K562 (cell line): ENCODE measurements around the gene ITGB3BP. TPM values are rescaled to one million over a fixed set of nuclear protein-coding genes. Genes with fewer than 3 reads are reported as not detected.

Experiments used
- ATAC-seq: fragments of 200-7000 bp; cut with Tn5 transposase; 3 replicates; pipeline ENCODE4 v1.9.1; 2020; ENCODE audit warnings: moderate library complexity
- BruUV-seq: library from RNA; stranded (reverse); fragments of 400-500 nt; replicated peaks from 2 replicates; lab custom pipeline; 2021; lab: Mats Ljungman, UMichigan
- CTCF ChIA-PET: fragments of 300-600 bp; formaldehyde crosslinking; extraction: SDS; loops from one replicate; lab custom pipeline; 2021; ENCODE audit warnings: low intra/inter-chr PET ratio; lab: Yijun Ruan, JAX
- POLR2A ChIA-PET: fragments of 300-600, 350-650 bp; sonication (Branson Sonifier 250); formaldehyde crosslinking; extraction: SDS; loops from one replicate; lab custom pipeline; 2021; ENCODE audit warnings: antibody characterized with exemption, inconsistent platforms; lab: Yijun Ruan, JAX
- DNase-seq, 4 experiments: peaks; one replicate each; pipeline versions ENCODE4 v3.0.0 to v3.0.0-alpha.2; 2011 to 2018; ENCODE audit warnings: low spot score in 3 of 4, mixed read lengths in 3 of 4; ENCODE audit errors: extremely low read depth in 1 of 4
- FAIRE-seq: peaks from 2 replicates; lab custom pipeline; 2011; peaks lifted over from hg19 to GRCh38; lab: Jason Lieb, UNC
- H2AFZ ChIP-seq: 2 replicates; pipeline ENCODE4 v1.6.0; 2011; ENCODE audit warnings: low read depth, low read length, control low read depth, inconsistent platforms
- H3K27ac ChIP-seq: fragments of 200-600 bp; 3 replicates; pipeline ENCODE4 v1.8.0; 2011; ENCODE audit warnings: low read depth, mild to moderate bottlenecking, control low read depth, inconsistent platforms, low read length, moderate library complexity, mixed read lengths; ENCODE audit errors: extremely low read depth
- H3K27me3 ChIP-seq, 2 experiments: fragments of 300-600 bp in 1 of 2; 2 replicates in 1 of 2; 3 replicates in 1 of 2; pipeline versions ENCODE4 v1.6.0 to v1.8.0; 2011; ENCODE audit warnings: inconsistent platforms in 2 of 2, low read length in 2 of 2, mild to moderate bottlenecking in 1 of 2, mixed read lengths in 1 of 2, moderate library complexity in 1 of 2; ENCODE audit not compliant: control insufficient read depth in 2 of 2, insufficient read depth in 2 of 2
- H3K36me3 ChIP-seq: fragments of 300-600 bp; 3 replicates; pipeline ENCODE4 v1.8.0; 2011; ENCODE audit warnings: mild to moderate bottlenecking, low read length, inconsistent platforms; ENCODE audit not compliant: control insufficient read depth, insufficient read depth
- H3K4me1 ChIP-seq, 2 experiments: fragments of 200-600 bp in 1 of 2; replicated peaks in 1 of 2; 2 replicates in 1 of 2; 3 replicates in 1 of 2; pipeline versions ENCODE4 v1.5.1 to v1.8.0; 2011; ENCODE audit warnings: inconsistent platforms in 2 of 2, low read length in 2 of 2, mild to moderate bottlenecking in 1 of 2, mixed read lengths in 1 of 2, moderate library complexity in 1 of 2; ENCODE audit not compliant: control insufficient read depth in 2 of 2, insufficient read depth in 2 of 2
- H3K4me2 ChIP-seq: 2 replicates; pipeline ENCODE4 v1.6.1; 2011; ENCODE audit warnings: low read length, control low read depth, inconsistent platforms, mixed read lengths; ENCODE audit not compliant: insufficient read depth
- H3K4me3 ChIP-seq: fragments of 200-600 bp; sonication (generic), shearing (Covaris generic); 2 replicates; pipeline ENCODE4 v1.5.1; 2016; ENCODE audit warnings: control low read depth, inconsistent platforms
- H3K79me2 ChIP-seq: fragments of 200-600 bp; 3 replicates; pipeline ENCODE4 v1.8.0; 2011; ENCODE audit warnings: low read length, inconsistent platforms; ENCODE audit not compliant: control insufficient read depth, insufficient read depth
- H3K9ac ChIP-seq, 2 experiments: 2 replicates each; pipeline versions ENCODE4 v1.6.0 to v1.6.1; 2011; ENCODE audit warnings: low read depth in 2 of 2, low read length in 2 of 2, control low read depth in 1 of 2, inconsistent platforms in 1 of 2, mild to moderate bottlenecking in 1 of 2, mixed read lengths in 1 of 2; ENCODE audit not compliant: insufficient read depth in 1 of 2
- H3K9me1 ChIP-seq: one replicate; pipeline ENCODE4 v1.6.0; 2011; ENCODE audit warnings: inconsistent platforms, mild to moderate bottlenecking, low read length, moderate library complexity; ENCODE audit not compliant: control insufficient read depth, insufficient read depth
- H3K9me3 ChIP-seq: replicated peaks from 2 replicates; pipeline ENCODE4 v1.5.1; 2011; ENCODE audit warnings: low read depth, low read length, inconsistent platforms; ENCODE audit not compliant: control insufficient read depth, insufficient read depth
- H4K20me1 ChIP-seq: replicated peaks from 2 replicates; pipeline ENCODE4 v1.6.1; 2011; ENCODE audit warnings: low read length, inconsistent platforms, mixed read lengths; ENCODE audit not compliant: control insufficient read depth, insufficient read depth
- FOXA3 ChIP-seq, 2 experiments: fragments of 450-650 bp in 1 of 2; sonication (generic) in 1 of 2; formaldehyde crosslinking; IDR thresholded peaks in 1 of 2; conservative IDR thresholded peaks in 1 of 2; 2 replicates each; pipeline versions ENCODE4 v1.4.0 to v1.8.0; 2020 to 2022; ENCODE audit warnings: mild to moderate bottlenecking in 2 of 2, missing genetic modification reagents in 1 of 2
- LCOR ChIP-seq: sonication (generic); formaldehyde crosslinking; IDR thresholded peaks from 2 replicates; pipeline ENCODE4 v1.8.0; 2022; ENCODE audit warnings: mild to moderate bottlenecking, missing genetic modification reagents
- RCOR1 ChIP-seq, 2 experiments: IDR thresholded peaks; 2 replicates each; pipeline ENCODE4 v1.6.1; 2012; ENCODE audit warnings: low read depth in 2 of 2, low read length in 2 of 2, borderline replicate concordance in 1 of 2, improper control_type of control experiment in 1 of 2
- ZBTB33 ChIP-seq: sonication (generic); formaldehyde crosslinking; IDR thresholded peaks from 2 replicates; pipeline ENCODE4 v1.8.1; 2023; ENCODE audit warnings: mild to moderate bottlenecking, missing genetic modification reagents
- ZNF778 ChIP-seq: fragments of 450-650 bp; formaldehyde crosslinking; IDR thresholded peaks from 2 replicates; pipeline ENCODE4 v1.4.0; 2020; ENCODE audit warnings: mild to moderate bottlenecking, moderate library complexity
- WGBS: fragments of 100-300 bp; shearing (Covaris generic); methylation state at CpG from one replicate; pipeline ENCODE4 v1.1.6; 2016; ENCODE audit warnings: low coverage, mixed read lengths; ENCODE audit not compliant: insufficient coverage; ENCODE audit errors: missing lambda C conversion rate; 5-methylcytosine and 5-hydroxymethylcytosine counted together
- in situ Hi-C: fragments of 300-500 bp; cut with MboI; formaldehyde crosslinking; loops from 4 replicates; pipeline ENCODE4 v1.15.0; 2018; ENCODE audit warnings: inconsistent platforms, mixed read lengths
- intact Hi-C: fragments of 100-400 bp; cut with micrococcal nuclease; formaldehyde crosslinking; loops from 2 replicates; pipeline ENCODE4 v1.14.2; 2022
- polyA plus RNA-seq, 8 experiments: library from polyadenylated mRNA; depleted of rRNA in 4 of 8; stranded (reverse) in 5 of 8; unstranded in 3 of 8; fragments of >200 nt; fragmentation: Nextera tagmentation in 2 of 8; fragmentation: Illumina TruSeq in 1 of 8; extraction: Ambion mirVana in 2 of 8; extraction: Trizol in 1 of 8; gene quantifications; 2 replicates each; pipeline versions ENCODE4 v1.2.1 to v1.2.3, GENCODE V29; 2011 to 2014; ENCODE audit warnings: inconsistent platforms in 1 of 8, missing spikeins in 1 of 8
- total RNA-seq, 7 experiments: library from RNA; depleted of rRNA in 6 of 7; stranded (reverse); fragments of >200 nt in 6 of 7; fragmentation: Illumina TruSeq in 2 of 7; extraction: Trizol in 2 of 7; gene quantifications; 2 replicates each; pipeline versions ENCODE4 v1.2.1 to v1.2.3, GENCODE V29; 2011 to 2021; ENCODE audit warnings: low replicate concordance in 1 of 7

The ITGB3BP gene
- total and polyA plus RNA-seq, 9 of the 15 experiments (the other 6 are each of a cell fraction or from before 2014, with no cell fraction given), result 62.8 to 151 (median 110) TPM

DNA sequence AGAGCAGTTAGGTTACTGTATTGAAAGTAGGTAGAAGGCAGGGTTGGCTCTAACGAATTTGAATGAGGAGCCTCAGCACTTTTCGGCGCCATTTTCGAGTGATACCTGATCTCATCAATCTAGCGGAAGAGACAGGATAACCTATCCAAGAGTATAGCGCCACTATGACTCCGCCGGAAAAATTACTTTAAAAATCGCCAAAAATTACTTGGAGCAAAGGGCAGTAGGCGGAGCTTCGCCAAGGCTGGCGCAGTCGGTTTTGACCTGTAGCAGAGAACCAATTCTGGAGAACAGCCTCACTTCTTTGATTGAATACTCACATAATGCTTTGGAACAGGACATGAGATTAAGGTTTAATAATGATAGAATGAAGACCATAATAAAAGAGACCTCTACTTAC lies 25.9 kb upstream of the ITGB3BP start:
- no peak for ATAC-seq
- H3K79me2 ChIP-seq, result no peaks in the 10 kb centered on the region
- TF ChIP-seq ZBTB33 (peak; percentile 52; the same call in 1 of the 2 replicates), LCOR (CRISPR knock-in tag) (no peak)
- TF ChIP-seq, all 486 proteins: peak for 1
- WGBS, result 62% methylated on average over 13 of the region's 13 CpGs
- POLR2A ChIA-PET, result no interaction called here
- no peaks in the 10 kb centered on the region for H3K9me3 ChIP-seq
- intact Hi-C loops (no loop called here), in situ Hi-C loops (no loop called here)
- H3K9ac ChIP-seq, result no peak overlapping the region
- no peak overlapping the region for H2AFZ ChIP-seq
- CTCF ChIA-PET, result no interaction called here
- DNase-seq (no peak), FAIRE-seq (no peak)
- H3K4me2 ChIP-seq, result no peak overlapping the region
- BruUV-seq, result no TSS peak
- H4K20me1 ChIP-seq, result no peaks in the 10 kb centered on the region
- no peak overlapping the region for H3K4me3 ChIP-seq
- no peaks in the 10 kb centered on the region for H3K4me1 ChIP-seq
- no peaks in the 10 kb centered on the region for H3K9me1 ChIP-seq
- no peaks in the 10 kb centered on the region for H3K36me3 ChIP-seq
- H3K27ac ChIP-seq, result no peak overlapping the region
- no peaks in the 10 kb centered on the region for H3K27me3 ChIP-seq

DNA sequence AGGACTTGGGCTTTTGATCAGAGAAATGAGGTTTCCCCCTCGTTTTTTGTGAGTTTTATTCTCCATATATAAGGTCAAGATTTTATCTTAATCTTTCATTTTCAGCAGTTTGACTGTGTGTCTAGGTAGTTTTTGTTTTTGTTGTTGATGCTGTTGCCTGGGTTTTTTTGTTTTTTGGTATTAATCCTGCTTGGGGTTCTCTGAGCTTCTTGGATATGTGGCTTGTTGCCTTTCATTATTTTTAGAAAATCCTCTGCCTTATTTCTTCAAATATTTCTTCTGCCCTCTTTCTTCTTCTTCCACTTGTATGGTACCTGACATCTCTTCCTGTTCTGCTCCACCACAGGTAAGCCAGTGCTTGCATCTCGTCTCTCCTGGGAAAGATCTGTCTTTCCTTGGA lies 25.3 kb upstream of the ITGB3BP start:
- H3K9ac ChIP-seq, result no peak overlapping the region

More for the DNA sequence above, 25.3 kb upstream of the ITGB3BP start:
- ChIA-PET POLR2A (no interaction called here), CTCF (no interaction called here)
- no peaks in the 10 kb centered on the region for H3K9me1 ChIP-seq
- no peaks in the 10 kb centered on the region for H3K36me3 ChIP-seq
- no peaks in the 10 kb centered on the region for H3K27me3 ChIP-seq
- no peaks in the 10 kb centered on the region for H3K9me3 ChIP-seq
- WGBS, result 17% methylated on average over 2 of the region's 2 CpGs
- intact Hi-C loops, result no loop called here
- ATAC-seq, result no peak
- no peaks in the 10 kb centered on the region for H3K4me1 ChIP-seq
- no peak overlapping the region for H3K27ac ChIP-seq
- no peaks in the 10 kb centered on the region for H3K79me2 ChIP-seq
- in situ Hi-C loops, result no loop called here
- FAIRE-seq, result no peak
- H3K4me3 ChIP-seq, result no peak overlapping the region
- DNase-seq, result no peak
- no peak overlapping the region for H3K4me2 ChIP-seq
- BruUV-seq, result no TSS peak
- no peaks in the 10 kb centered on the region for H4K20me1 ChIP-seq
- no peak overlapping the region for H2AFZ ChIP-seq
- TF ChIP-seq FOXA3 (CRISPR knock-in tag; conservative IDR thresholded peaks at IDR 0.05 in 1 of 2, IDR thresholded peaks at IDR 0.05 in 1 of 2) (no peak), ZNF778 (CRISPR knock-in tag) (no peak), RCOR1 (IDR thresholded peaks at IDR 0.05; ENCODE audit: borderline replicate concordance in 1 of 2, low read depth in 2 of 2, low read length in 2 of 2) (no peak)
